ENCODE measurements around the gene POLR3GL.

POLR3GL gene

GRCh38 chr1:146001709-146002108 lies 37.2 kb downstream of the POLR3GL start:
- Histone ChIP-seq H3K9me3 (ENCODE audit: control insufficient read depth, low read length) (no peaks in the 10 kb centered on the region), H3K9ac (ENCODE audit: low read length) (no peak overlapping the region), H3K36me3 (ENCODE audit: control insufficient read depth, insufficient read depth, low read length) (no peaks in the 10 kb centered on the region), H3K4me1 (ENCODE audit: control insufficient read depth, insufficient read depth, low read length) (peaks cover 26% of the 10 kb centered on the region), H3K27me3 (ENCODE audit: control insufficient read depth, insufficient read depth, low read length) (no peaks in the 10 kb centered on the region), H3K4me3 (ENCODE audit: low read length) (no peak overlapping the region)

GRCh38 chr1:146007489-146008133 lies 43.1 kb downstream of the POLR3GL start:
- no peak overlapping the region for H3K4me3 ChIP-seq (ENCODE audit: low read length)

GRCh38 chr1:146010126-146010738 lies 45.7 kb downstream of the POLR3GL start:
- no peaks in the 10 kb centered on the region for H3K27me3 ChIP-seq (ENCODE audit: control insufficient read depth, insufficient read depth, low read length)
- H3K9me3 ChIP-seq (ENCODE audit: control insufficient read depth, low read length) = no peaks in the 10 kb centered on the region
- H3K9ac ChIP-seq (ENCODE audit: low read length) = no peak overlapping the region
- no peaks in the 10 kb centered on the region for H3K36me3 ChIP-seq (ENCODE audit: control insufficient read depth, insufficient read depth, low read length)
- H3K4me1 ChIP-seq (ENCODE audit: control insufficient read depth, insufficient read depth, low read length) = peaks cover 20% of the 10 kb centered on the region
- no peak overlapping the region for H3K4me3 ChIP-seq (ENCODE audit: low read length)

More at GRCh38 chr1:146007489-146008133, 43.1 kb downstream of the POLR3GL start:
- no peaks in the 10 kb centered on the region for H3K36me3 ChIP-seq (ENCODE audit: control insufficient read depth, insufficient read depth, low read length)
- H3K27me3 ChIP-seq (ENCODE audit: control insufficient read depth, insufficient read depth, low read length) = no peaks in the 10 kb centered on the region
- H3K9me3 ChIP-seq (ENCODE audit: control insufficient read depth, low read length) = no peaks in the 10 kb centered on the region
- peak overlapping the region; percentile 44 for H3K9ac ChIP-seq (ENCODE audit: low read length)
- peaks cover 18% of the 10 kb centered on the region for H3K4me1 ChIP-seq (ENCODE audit: control insufficient read depth, insufficient read depth, low read length)

- Histone ChIP-seq H3K36me3 (ENCODE audit: control insufficient read depth, insufficient read depth, low read length) (no peaks in the 10 kb centered on the region), H3K27me3 (ENCODE audit: control insufficient read depth, insufficient read depth, low read length) (peaks cover 2% of the 10 kb centered on the region), H3K9me3 (ENCODE audit: control insufficient read depth, low read length) (no peaks in the 10 kb centered on the region), H3K4me3 (ENCODE audit: low read length) (no peak overlapping the region), H3K9ac (ENCODE audit: low read length) (no peak overlapping the region), H3K4me1 (ENCODE audit: control insufficient read depth, insufficient read depth, low read length) (peaks cover 17% of the 10 kb centered on the region)
Observed at GRCh38 chr1:146012703-146013558, 48.4 kb downstream of the POLR3GL start.

GRCh38 chr1:146013559-146013922 lies 49.1 kb downstream of the POLR3GL start:
- no peak overlapping the region for H3K4me3 ChIP-seq (ENCODE audit: low read length)
- H3K4me1 ChIP-seq (ENCODE audit: control insufficient read depth, insufficient read depth, low read length) = peaks cover 17% of the 10 kb centered on the region
- no peak overlapping the region for H3K9ac ChIP-seq (ENCODE audit: low read length)
- peaks cover 8% of the 10 kb centered on the region for H3K27me3 ChIP-seq (ENCODE audit: control insufficient read depth, insufficient read depth, low read length)
- no peaks in the 10 kb centered on the region for H3K36me3 ChIP-seq (ENCODE audit: control insufficient read depth, insufficient read depth, low read length)
- no peaks in the 10 kb centered on the region for H3K9me3 ChIP-seq (ENCODE audit: control insufficient read depth, low read length)

GRCh38 chr1:146016891-146017290 lies 52.4 kb downstream of the POLR3GL start:
- Histone ChIP-seq H3K4me3 (ENCODE audit: low read length) (no peak overlapping the region), H3K9ac (ENCODE audit: low read length) (no peak overlapping the region), H3K9me3 (ENCODE audit: control insufficient read depth, low read length) (no peaks in the 10 kb centered on the region), H3K36me3 (ENCODE audit: control insufficient read depth, insufficient read depth, low read length) (no peaks in the 10 kb centered on the region), H3K4me1 (ENCODE audit: control insufficient read depth, insufficient read depth, low read length) (peaks cover 21% of the 10 kb centered on the region), H3K27me3 (ENCODE audit: control insufficient read depth, insufficient read depth, low read length) (peaks cover 38% of the 10 kb centered on the region)

- Histone ChIP-seq H3K4me3 (ENCODE audit: low read length) (no peak overlapping the region), H3K36me3 (ENCODE audit: control insufficient read depth, insufficient read depth, low read length) (no peaks in the 10 kb centered on the region), H3K9ac (ENCODE audit: low read length) (no peak overlapping the region), H3K27me3 (ENCODE audit: control insufficient read depth, insufficient read depth, low read length) (peaks cover 41% of the 10 kb centered on the region), H3K4me1 (ENCODE audit: control insufficient read depth, insufficient read depth, low read length) (peaks cover 13% of the 10 kb centered on the region), H3K9me3 (ENCODE audit: control insufficient read depth, low read length) (no peaks in the 10 kb centered on the region)
Observed at GRCh38 chr1:146019231-146020057, 55.0 kb downstream of the POLR3GL start.

- Histone ChIP-seq H3K27me3 (ENCODE audit: control insufficient read depth, insufficient read depth, low read length) (peaks cover 41% of the 10 kb centered on the region), H3K4me3 (ENCODE audit: low read length) (no peak overlapping the region), H3K4me1 (ENCODE audit: control insufficient read depth, insufficient read depth, low read length) (peaks cover 13% of the 10 kb centered on the region), H3K36me3 (ENCODE audit: control insufficient read depth, insufficient read depth, low read length) (no peaks in the 10 kb centered on the region), H3K9ac (ENCODE audit: low read length) (no peak overlapping the region), H3K9me3 (ENCODE audit: control insufficient read depth, low read length) (no peaks in the 10 kb centered on the region)
Observed at GRCh38 chr1:146020058-146021049, 55.9 kb downstream of the POLR3GL start.

- no peaks in the 10 kb centered on the region for H3K36me3 ChIP-seq (ENCODE audit: control insufficient read depth, insufficient read depth, low read length)
- peaks cover 41% of the 10 kb centered on the region for H3K27me3 ChIP-seq (ENCODE audit: control insufficient read depth, insufficient read depth, low read length)
- H3K9ac ChIP-seq (ENCODE audit: low read length) = no peak overlapping the region
- H3K4me1 ChIP-seq (ENCODE audit: control insufficient read depth, insufficient read depth, low read length) = peaks cover 13% of the 10 kb centered on the region
- no peak overlapping the region for H3K4me3 ChIP-seq (ENCODE audit: low read length)
- H3K9me3 ChIP-seq (ENCODE audit: control insufficient read depth, low read length) = no peaks in the 10 kb centered on the region
Observed at GRCh38 chr1:146021050-146021445, 56.6 kb downstream of the POLR3GL start.

- H3K4me3 ChIP-seq (ENCODE audit: low read length) = no peak within 1 kb of the TSS
- H3K27me3 ChIP-seq (ENCODE audit: control insufficient read depth, insufficient read depth, low read length) = peaks cover 41% of the 10 kb centered on the region
- H3K9ac ChIP-seq (ENCODE audit: low read length) = no peak within 1 kb of the TSS
- H3K36me3 ChIP-seq (ENCODE audit: control insufficient read depth, insufficient read depth, low read length) = no peaks in the 10 kb centered on the region
- H3K4me1 ChIP-seq (ENCODE audit: control insufficient read depth, insufficient read depth, low read length) = peaks cover 13% of the 10 kb centered on the region
- H3K9me3 ChIP-seq (ENCODE audit: control insufficient read depth, low read length) = no peaks in the 10 kb centered on the region
Observed at GRCh38 chr1:146021622-146022402, 57.3 kb downstream of the POLR3GL start, which contains the start of gene HJV. Gene HJV, minus strand, starts transcription at chr1:146021735. Its CDS starts 1,504 bp downstream, at chr1:146020231.
